Kidney (tissue), 14 donors: Measurements from ENCODE around the gene PDIA5. TPM values are rescaled to one million over a fixed set of nuclear protein-coding genes. Genes with fewer than 3 reads are reported as not detected.

Experiments
- DNase-seq, 5 donors: peaks; one replicate each; pipeline ENCODE4 v3.0.0-alpha.2; 2013 to 2020
- FAIRE-seq: peaks from 2 replicates; lab custom pipeline; 2012; peaks lifted over from hg19 to GRCh38; lab: Jason Lieb, UNC
- H3K27ac ChIP-seq, 2 donors: one replicate each; pipeline ENCODE4 v1.7.0; 2013; ENCODE audit warnings: low read depth in 2 of 2, low read length in 2 of 2, inconsistent platforms in 1 of 2
- H3K27me3 ChIP-seq: one replicate; pipeline ENCODE4 v1.7.1; 2013; ENCODE audit warnings: low read length, inconsistent platforms; ENCODE audit not compliant: control insufficient read depth, insufficient read depth
- H3K36me3 ChIP-seq, 3 donors: one replicate each; pipeline versions ENCODE4 v1.7.0 to v1.7.1; 2013; ENCODE audit warnings: low read length in 3 of 3, control low read depth in 1 of 3, inconsistent platforms in 1 of 3; ENCODE audit not compliant: insufficient read depth in 3 of 3, control insufficient read depth in 2 of 3
- H3K4me1 ChIP-seq, 3 donors: one replicate each; pipeline versions ENCODE4 v1.7.0 to v1.7.1; 2013; ENCODE audit warnings: low read length in 3 of 3, inconsistent platforms in 1 of 3, low read depth in 1 of 3; ENCODE audit not compliant: control insufficient read depth in 2 of 3, insufficient read depth in 2 of 3
- H3K4me3 ChIP-seq, 3 donors: one replicate each; pipeline versions ENCODE4 v1.7.0 to v1.8.1; 2013; ENCODE audit warnings: low read length in 3 of 3, control low read depth in 1 of 3, inconsistent platforms in 1 of 3
- H3K9ac ChIP-seq, 3 donors: one replicate each; pipeline versions ENCODE4 v1.7.0 to v1.7.1; 2013; ENCODE audit warnings: low read length in 3 of 3, control low read depth in 1 of 3, inconsistent platforms in 1 of 3
- H3K9me3 ChIP-seq, 3 donors: one replicate each; pipeline versions ENCODE4 v1.7.0 to v1.7.1; 2013; ENCODE audit warnings: low read length in 3 of 3, control low read depth in 1 of 3, inconsistent platforms in 1 of 3; ENCODE audit not compliant: control insufficient read depth in 2 of 3, insufficient read depth in 1 of 3
- CTCF ChIP-seq: IDR thresholded peaks from 3 replicates; pipeline ENCODE4 v1.5.1; 2012; ENCODE audit warnings: mild to moderate bottlenecking, moderate library complexity, borderline replicate concordance; ENCODE audit not compliant: insufficient read depth; ENCODE audit errors: extremely low read depth
- intact Hi-C: fragments of 100-400 bp; cut with DNase I; formaldehyde crosslinking; loops from one replicate; pipeline ENCODE4 v1.11.1; 2022
- polyA plus RNA-seq: library from polyadenylated mRNA; stranded (reverse); fragments of 350-450 nt; fragmentation: Illumina TruSeq; extraction: RNeasy Lipid Tissue Mini Kit (QIAGEN cat#74804); gene quantifications from one replicate; pipeline ENCODE4 v1.2.3, GENCODE V29; 2014; ENCODE audit warnings: low read depth, low replicate concordance; ENCODE audit not compliant: insufficient read depth
- total RNA-seq: library from RNA; stranded (reverse); fragmentation: NEBNext Ultra II Directional; extraction: Animal tissue kit (Norgen Biotek cat#: 25700); gene quantifications from one replicate; pipeline ENCODE4 v1.2.1, GENCODE V29; 2021
- donor health status: control.
- donor health status: control.
- donor health status: control.
- donor health status: control.
- donor health status: control.
- donor health status: DM: yes; HTN: yes; CAD: no.
- donor health status: Normal renal cell carcinoma (clear cell type).

Gene PDIA5
- total and polyA plus RNA-seq, 2 donors from 2014 or later = 19.9 to 27.9 TPM

GRCh38 chr3:123042413-123042812 is 24.4 kb upstream of the PDIA5 start:
- no peak overlapping the region for H3K27ac ChIP-seq
- no peak for DNase-seq
- no peaks in the 10 kb centered on the region for H3K9me3 ChIP-seq
- H3K9ac ChIP-seq = no peak overlapping the region
- H3K4me1 ChIP-seq = peaks cover 0 to 10% (median 9%) of the 10 kb centered on the region in 3 donors
- no peaks in the 10 kb centered on the region for H3K36me3 ChIP-seq
- no peak for TF ChIP-seq CTCF
- no peaks in the 10 kb centered on the region for H3K27me3 ChIP-seq
- FAIRE-seq = no peak
- no peak overlapping the region for H3K4me3 ChIP-seq
- intact Hi-C loops = no loop called here

GRCh38 chr3:123044981-123045763 is 21.7 kb upstream of the PDIA5 start:
- no peak overlapping the region for H3K27ac ChIP-seq
- H3K9ac ChIP-seq = no peak overlapping the region
- H3K4me1 ChIP-seq = peaks cover 0 to 10% (median 9%) of the 10 kb centered on the region in 3 donors
- no peaks in the 10 kb centered on the region for H3K36me3 ChIP-seq
- FAIRE-seq (no peak), DNase-seq (no peak)
- no peaks in the 10 kb centered on the region for H3K27me3 ChIP-seq
- no peak overlapping the region for H3K4me3 ChIP-seq
- H3K9me3 ChIP-seq = no peaks in the 10 kb centered on the region
- intact Hi-C loops = no loop called here
- TF ChIP-seq CTCF = no peak

- peaks cover 0 to 10% (median 9%) of the 10 kb centered on the region in 3 donors for H3K4me1 ChIP-seq
- H3K27ac ChIP-seq = no peak overlapping the region
- TF ChIP-seq CTCF = no peak
- H3K9me3 ChIP-seq = no peaks in the 10 kb centered on the region
- no peak for DNase-seq
- no peaks in the 10 kb centered on the region for H3K27me3 ChIP-seq
- intact Hi-C loops = no loop called here
- H3K4me3 ChIP-seq = no peak overlapping the region
- H3K9ac ChIP-seq = no peak overlapping the region
- no peaks in the 10 kb centered on the region for H3K36me3 ChIP-seq
- FAIRE-seq = no peak
Measured at GRCh38 chr3:123046262-123047061, 20.4 kb upstream of the PDIA5 start.
